Measurements from ENCODE around the gene NECTIN1. TPM values are rescaled to one million over a fixed set of nuclear protein-coding genes. Genes with fewer than 3 reads are reported as not detected.

The NECTIN1 gene
- total RNA-seq, 2 experiments from 2014 or later, result 0.34 to 0.39 TPM

GRCh38 chr11:119714189-119714588, 14.8 kb downstream of the NECTIN1 start:
- no peak for DNase-seq
- Mint-ChIP-seq H3K36me3 (ENCODE audit: low read depth) (no peaks in the 10 kb centered on the region), H3K27ac (no peak overlapping the region), H3K27me3 (ENCODE audit: low read depth) (peaks cover 15% of the 10 kb centered on the region), H3K4me3 (no peak overlapping the region), H3K9me3 (ENCODE audit: insufficient read depth) (no peaks in the 10 kb centered on the region), H3K4me1 (ENCODE audit: low read depth) (peaks cover 2% of the 10 kb centered on the region)
- CTCF ChIA-PET, result no interaction called here
- ATAC-seq, result no peak
- POLR2A ChIA-PET, result no interaction called here

GRCh38 chr11:119713359-119714040, 15.5 kb downstream of the NECTIN1 start:
- Mint-ChIP-seq H3K27ac (no peak overlapping the region), H3K36me3 (ENCODE audit: low read depth) (no peaks in the 10 kb centered on the region), H3K4me3 (no peak overlapping the region), H3K27me3 (ENCODE audit: low read depth) (peaks cover 19% of the 10 kb centered on the region), H3K4me1 (ENCODE audit: low read depth) (peaks cover 2% of the 10 kb centered on the region), H3K9me3 (ENCODE audit: insufficient read depth) (no peaks in the 10 kb centered on the region)
- ATAC-seq (no peak), DNase-seq (no peak)
- CTCF ChIA-PET, result no interaction called here
- POLR2A ChIA-PET, result no interaction called here

- ChIA-PET CTCF (interaction anchor here (0.9 kb wide), 1 partner anchor 16 kb away, joined by 3 read pairs; the partner anchor contains the start of gene NECTIN1), POLR2A (no interaction called here)
- H3K36me3 Mint-ChIP-seq (ENCODE audit: low read depth), result no peaks in the 10 kb centered on the region
- H3K27me3 Mint-ChIP-seq (ENCODE audit: low read depth), result peaks cover 25% of the 10 kb centered on the region
- H3K9me3 Mint-ChIP-seq (ENCODE audit: insufficient read depth), result no peaks in the 10 kb centered on the region
- H3K4me1 Mint-ChIP-seq (ENCODE audit: low read depth), result peaks cover 2% of the 10 kb centered on the region
- no peak overlapping the region for H3K4me3 Mint-ChIP-seq
- DNase-seq (no peak), ATAC-seq (no peak)
- no peak overlapping the region for H3K27ac Mint-ChIP-seq
These were observed 16.3 kb downstream of the NECTIN1 start for GRCh38 chr11:119712459-119713358.

GRCh38 chr11:119712006-119712405, 17.0 kb downstream of the NECTIN1 start:
- peaks cover 26% of the 10 kb centered on the region for H3K27me3 Mint-ChIP-seq (ENCODE audit: low read depth)
- H3K27ac Mint-ChIP-seq, result no peak overlapping the region
- POLR2A ChIA-PET, result no interaction called here
- no peaks in the 10 kb centered on the region for H3K36me3 Mint-ChIP-seq (ENCODE audit: low read depth)
- no peak for DNase-seq
- CTCF ChIA-PET, result interaction anchor here (0.9 kb wide), 1 partner anchor 17 kb away, joined by 3 read pairs; the partner anchor contains the start of gene NECTIN1
- no peak for ATAC-seq
- no peaks in the 10 kb centered on the region for H3K9me3 Mint-ChIP-seq (ENCODE audit: insufficient read depth)
- peaks cover 2% of the 10 kb centered on the region for H3K4me1 Mint-ChIP-seq (ENCODE audit: low read depth)
- H3K4me3 Mint-ChIP-seq, result no peak overlapping the region

GRCh38 chr11:119711476-119711875, 17.5 kb downstream of the NECTIN1 start:
- ChIA-PET CTCF (interaction anchor here (0.9 kb wide), 1 partner anchor 17 kb away, joined by 3 read pairs; the partner anchor contains the start of gene NECTIN1), POLR2A (no interaction called here)
- DNase-seq (no peak), ATAC-seq (no peak)
- Mint-ChIP-seq H3K27me3 (ENCODE audit: low read depth) (peaks cover 26% of the 10 kb centered on the region), H3K9me3 (ENCODE audit: insufficient read depth) (no peaks in the 10 kb centered on the region), H3K4me3 (no peak overlapping the region), H3K4me1 (ENCODE audit: low read depth) (peaks cover 2% of the 10 kb centered on the region), H3K27ac (no peak overlapping the region), H3K36me3 (ENCODE audit: low read depth) (no peaks in the 10 kb centered on the region)

GRCh38 chr11:119710417-119710816, 18.6 kb downstream of the NECTIN1 start:
- Mint-ChIP-seq H3K9me3 (ENCODE audit: insufficient read depth) (no peaks in the 10 kb centered on the region), H3K4me1 (ENCODE audit: low read depth) (peaks cover 2% of the 10 kb centered on the region), H3K4me3 (no peak overlapping the region), H3K27me3 (ENCODE audit: low read depth) (peaks cover 26% of the 10 kb centered on the region), H3K27ac (no peak overlapping the region), H3K36me3 (ENCODE audit: low read depth) (no peaks in the 10 kb centered on the region)
- DNase-seq (no peak), ATAC-seq (no peak)
- ChIA-PET CTCF (interaction anchor here (1.3 to 1.6 kb wide), 2 partner anchors 19 to 36 kb away, joined by 4 to 6 read pairs; partner anchors contain the start of gene NECTIN1), POLR2A (no interaction called here)

GRCh38 chr11:119709638-119710346, 19.2 kb downstream of the NECTIN1 start:
- H3K36me3 Mint-ChIP-seq (ENCODE audit: low read depth), result no peaks in the 10 kb centered on the region
- ATAC-seq (no peak), DNase-seq (no peak)
- H3K4me1 Mint-ChIP-seq (ENCODE audit: low read depth), result peaks cover 2% of the 10 kb centered on the region
- H3K27me3 Mint-ChIP-seq (ENCODE audit: low read depth), result peaks cover 26% of the 10 kb centered on the region
- H3K27ac Mint-ChIP-seq, result no peak overlapping the region
- no peak overlapping the region for H3K4me3 Mint-ChIP-seq
- ChIA-PET CTCF (interaction anchor here (1.3 to 1.6 kb wide), 2 partner anchors 19 to 36 kb away, joined by 4 to 6 read pairs; partner anchors contain the start of gene NECTIN1), POLR2A (no interaction called here)
- H3K9me3 Mint-ChIP-seq (ENCODE audit: insufficient read depth), result no peaks in the 10 kb centered on the region

- no peak overlapping the region for H3K4me3 Mint-ChIP-seq
- POLR2A ChIA-PET, result no interaction called here
These were observed 19.8 kb downstream of the NECTIN1 start for GRCh38 chr11:119709171-119709570.

GRCh38 chr11:119708384-119708783, 20.6 kb downstream of the NECTIN1 start:
- no peak overlapping the region for H3K4me3 Mint-ChIP-seq
- H3K9me3 Mint-ChIP-seq (ENCODE audit: insufficient read depth), result no peaks in the 10 kb centered on the region
- H3K36me3 Mint-ChIP-seq (ENCODE audit: low read depth), result no peaks in the 10 kb centered on the region
- ChIA-PET CTCF (interaction anchor here (0.7 kb wide), 1 partner anchor 20 kb away, joined by 3 read pairs; the partner anchor contains the start of gene NECTIN1), POLR2A (no interaction called here)
- ATAC-seq, result no peak
- H3K27ac Mint-ChIP-seq, result no peak overlapping the region
- peaks cover 2% of the 10 kb centered on the region for H3K4me1 Mint-ChIP-seq (ENCODE audit: low read depth)
- H3K27me3 Mint-ChIP-seq (ENCODE audit: low read depth), result peaks cover 26% of the 10 kb centered on the region
- DNase-seq, result no peak

More at GRCh38 chr11:119709171-119709570, 19.8 kb downstream of the NECTIN1 start:
- ATAC-seq (no peak), DNase-seq (no peak)
- Mint-ChIP-seq H3K4me1 (ENCODE audit: low read depth) (peaks cover 2% of the 10 kb centered on the region), H3K9me3 (ENCODE audit: insufficient read depth) (no peaks in the 10 kb centered on the region), H3K36me3 (ENCODE audit: low read depth) (no peaks in the 10 kb centered on the region), H3K27ac (no peak overlapping the region), H3K27me3 (ENCODE audit: low read depth) (peaks cover 26% of the 10 kb centered on the region)
- CTCF ChIA-PET, result interaction anchor here (1.3 to 1.6 kb wide), 2 partner anchors 20 to 35 kb away, joined by 4 to 6 read pairs; partner anchors contain the start of gene NECTIN1

GRCh38 chr11:119706887-119707286, 22.1 kb downstream of the NECTIN1 start:
- H3K27ac Mint-ChIP-seq, result no peak overlapping the region
- H3K36me3 Mint-ChIP-seq (ENCODE audit: low read depth), result no peaks in the 10 kb centered on the region
- no peaks in the 10 kb centered on the region for H3K9me3 Mint-ChIP-seq (ENCODE audit: insufficient read depth)
- ATAC-seq (no peak), DNase-seq (no peak)
- H3K4me1 Mint-ChIP-seq (ENCODE audit: low read depth), result peaks cover 2% of the 10 kb centered on the region
- H3K4me3 Mint-ChIP-seq, result no peak overlapping the region
- ChIA-PET POLR2A (no interaction called here), CTCF (interaction anchor here (1.3 kb wide), 1 partner anchor 23 kb away, joined by 4 read pairs; no protein-coding TSS in a partner anchor)
- H3K27me3 Mint-ChIP-seq (ENCODE audit: low read depth), result peaks cover 26% of the 10 kb centered on the region

- no peak overlapping the region for H3K4me3 Mint-ChIP-seq
- ATAC-seq, result no peak
- CTCF ChIA-PET, result no interaction called here
- no peaks in the 10 kb centered on the region for H3K36me3 Mint-ChIP-seq (ENCODE audit: low read depth)
- H3K27ac Mint-ChIP-seq, result no peak overlapping the region
- peaks cover 23% of the 10 kb centered on the region for H3K27me3 Mint-ChIP-seq (ENCODE audit: low read depth)
- no peak for DNase-seq
- no peaks in the 10 kb centered on the region for H3K9me3 Mint-ChIP-seq (ENCODE audit: insufficient read depth)
- POLR2A ChIA-PET, result no interaction called here
- H3K4me1 Mint-ChIP-seq (ENCODE audit: low read depth), result peaks cover 2% of the 10 kb centered on the region
These were observed 23.0 kb downstream of the NECTIN1 start for GRCh38 chr11:119706029-119706428.
